MV-4-11 (cell line): Measurements from ENCODE around the gene ROBO1.

ENCODE experiments used
- DNase-seq: peaks from one replicate; lab custom pipeline; 2025; lab: John Stamatoyannopoulos, UW

ROBO1 gene

GRCh38 chr3:78621061-78621716 is 1146.6 kb downstream of the ROBO1 start:
- no peak for DNase-seq

GRCh38 chr3:78614486-78614885 is 1153.3 kb downstream of the ROBO1 start:
- no peak for DNase-seq

- no peak for DNase-seq
Measured at GRCh38 chr3:78613421-78613879, 1154.3 kb downstream of the ROBO1 start.

- DNase-seq, result no peak
Measured at GRCh38 chr3:78611278-78611677, 1156.5 kb downstream of the ROBO1 start.

- no peak for DNase-seq
Measured at GRCh38 chr3:78610462-78611125, 1157.2 kb downstream of the ROBO1 start.

- DNase-seq, result no peak
Measured at GRCh38 chr3:78606756-78607155, 1161.0 kb downstream of the ROBO1 start.

GRCh38 chr3:78605178-78605577 is 1162.6 kb downstream of the ROBO1 start:
- no peak for DNase-seq

- no peak for DNase-seq
Measured at GRCh38 chr3:78604341-78604740, 1163.5 kb downstream of the ROBO1 start.

- no peak for DNase-seq
Measured at GRCh38 chr3:78601249-78601648, 1166.5 kb downstream of the ROBO1 start.

- DNase-seq, result no peak
Measured at GRCh38 chr3:78589778-78590177, 1178.0 kb downstream of the ROBO1 start.

GRCh38 chr3:78588906-78589621 is 1178.7 kb downstream of the ROBO1 start:
- no peak for DNase-seq

- no peak for DNase-seq
Measured at GRCh38 chr3:78580681-78581080, 1187.1 kb downstream of the ROBO1 start.

GRCh38 chr3:78571486-78571885 is 1196.3 kb downstream of the ROBO1 start:
- DNase-seq, result no peak

GRCh38 chr3:78570496-78570895 is 1197.3 kb downstream of the ROBO1 start:
- DNase-seq, result no peak

- no peak for DNase-seq
Measured at GRCh38 chr3:78569804-78570203, 1198.0 kb downstream of the ROBO1 start.

GRCh38 chr3:78565712-78566111 is 1202.1 kb downstream of the ROBO1 start:
- no peak for DNase-seq

GRCh38 chr3:78562328-78562727 is 1205.5 kb downstream of the ROBO1 start:
- DNase-seq, result peak; percentile 52
